Astrocyte (in vitro differentiated cells and primary cell): ENCODE measurements around the gene COL24A1. TPM values are rescaled to one million over a fixed set of nuclear protein-coding genes. Genes with fewer than 3 reads are reported as not detected.
"Not testable (repeated sequence)": the region's sequence is repeated elsewhere in the genome, so short reads cannot be mapped to it uniquely, and the experiment has no call there.

Source experiments
- DNase-seq: peaks from one replicate; pipeline ENCODE4 v3.0.0-alpha.2; 2010; ENCODE audit warnings: low read depth
- FAIRE-seq: peaks from 2 replicates; lab custom pipeline; 2011; peaks lifted over from hg19 to GRCh38; lab: Jason Lieb, UNC
- H2AFZ ChIP-seq: 2 replicates; pipeline ENCODE4 v1.6.0; 2012; ENCODE audit warnings: low read depth, low read length, inconsistent platforms
- H3K27ac ChIP-seq: 2 replicates; pipeline ENCODE4 v1.5.1; 2011; ENCODE audit warnings: low read depth, low read length, inconsistent platforms
- H3K27me3 ChIP-seq: 2 replicates; pipeline ENCODE4 v1.6.0; 2011; ENCODE audit warnings: low read length, inconsistent platforms; ENCODE audit not compliant: insufficient read depth
- H3K36me3 ChIP-seq: 2 replicates; pipeline ENCODE4 v1.5.1; 2011; ENCODE audit warnings: low read length, inconsistent platforms; ENCODE audit not compliant: insufficient read depth
- H3K4me1 ChIP-seq: 2 replicates; pipeline ENCODE4 v1.5.1; 2011; ENCODE audit warnings: low read length, inconsistent platforms; ENCODE audit not compliant: insufficient read depth
- H3K4me2 ChIP-seq: 2 replicates; pipeline ENCODE4 v1.6.0; 2012; ENCODE audit warnings: low read length, inconsistent platforms
- H3K4me3 ChIP-seq: 2 replicates; pipeline ENCODE4 v1.5.1; 2011; ENCODE audit warnings: low read depth, mild to moderate bottlenecking, low read length, inconsistent platforms; ENCODE audit not compliant: insufficient read depth
- H3K79me2 ChIP-seq: 2 replicates; pipeline ENCODE4 v1.6.0; 2012; ENCODE audit warnings: mild to moderate bottlenecking, low read length, inconsistent platforms; ENCODE audit not compliant: insufficient read depth
- H3K9ac ChIP-seq: 2 replicates; pipeline ENCODE4 v1.6.0; 2012; ENCODE audit warnings: mild to moderate bottlenecking, low read length, inconsistent platforms
- H3K9me3 ChIP-seq: 2 replicates; pipeline ENCODE4 v1.5.1; 2012; ENCODE audit warnings: low read depth, mild to moderate bottlenecking, low read length, inconsistent platforms; ENCODE audit not compliant: insufficient read depth
- H4K20me1 ChIP-seq: 2 replicates; pipeline ENCODE4 v1.6.0; 2012; ENCODE audit warnings: low read length, inconsistent platforms; ENCODE audit not compliant: insufficient read depth
- H3K27ac Mint-ChIP-seq: one replicate; pipeline ENCODE4 v1.8.0; 2021; ENCODE audit warnings: mild to moderate bottlenecking, mixed read lengths; ENCODE audit not compliant: unreplicated experiment
- H3K27me3 Mint-ChIP-seq: one replicate; pipeline ENCODE4 v1.8.0; 2021; ENCODE audit warnings: low read depth, mixed read lengths; ENCODE audit not compliant: unreplicated experiment
- H3K36me3 Mint-ChIP-seq: one replicate; pipeline ENCODE4 v1.8.0; 2021; ENCODE audit warnings: low read depth, mixed read lengths; ENCODE audit not compliant: unreplicated experiment
- H3K4me1 Mint-ChIP-seq: one replicate; pipeline ENCODE4 v1.8.0; 2021; ENCODE audit warnings: low read depth, mixed read lengths; ENCODE audit not compliant: unreplicated experiment
- H3K4me3 Mint-ChIP-seq: one replicate; pipeline ENCODE4 v1.8.0; 2021; ENCODE audit warnings: mild to moderate bottlenecking, moderate library complexity, mixed read lengths; ENCODE audit not compliant: unreplicated experiment
- H3K9me3 Mint-ChIP-seq: one replicate; pipeline ENCODE4 v1.8.0; 2021; ENCODE audit warnings: mild to moderate bottlenecking, mixed read lengths; ENCODE audit not compliant: unreplicated experiment
- EZH2 ChIP-seq: IDR thresholded peaks from 2 replicates; pipeline ENCODE4 v1.6.1; 2012; ENCODE audit warnings: mild to moderate bottlenecking, low read length, inconsistent platforms; ENCODE audit not compliant: insufficient read depth
- total RNA-seq: library from RNA; stranded (reverse); gene quantifications from 2 replicates; pipeline ENCODE4 v1.2.1, GENCODE V29; 2021
- TF ChIP-seq, protein P1 (sequence below): IDR thresholded peaks from 2 replicates; pipeline ENCODE4 v1.5.1; 2011; ENCODE audit warnings: low read depth, mild to moderate bottlenecking, inconsistent platforms, low read length, moderate library complexity; ENCODE audit not compliant: insufficient read depth

COL24A1 gene
- total RNA-seq, 1 donor from 2014 or later, result 5.6 TPM

DNA sequence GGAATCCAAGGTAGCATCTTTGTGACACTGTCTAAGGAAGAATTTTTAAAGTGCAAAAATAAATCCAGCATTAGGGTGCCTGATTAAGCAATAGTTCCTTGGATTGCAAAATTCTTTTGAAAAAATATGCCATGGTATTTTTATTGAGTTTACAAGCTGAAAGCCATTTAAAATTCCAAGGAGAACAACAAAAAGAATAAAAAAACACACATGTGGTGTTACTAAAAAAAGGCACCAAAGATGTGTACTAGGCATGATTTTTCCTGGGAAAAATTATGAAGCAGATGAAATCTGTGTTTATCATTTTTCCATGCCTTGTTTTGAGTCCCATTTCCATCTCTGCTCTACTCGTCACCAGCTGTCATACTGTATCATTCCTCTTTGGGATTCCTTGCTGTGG lies 291.4 kb downstream of the COL24A1 start:
- H3K4me2 ChIP-seq, result no peak overlapping the region
- no peaks in the 10 kb centered on the region for H3K27me3 ChIP-seq
- H3K9me3 Mint-ChIP-seq, result peaks cover 11% of the 10 kb centered on the region
- no peaks in the 10 kb centered on the region for H3K27me3 Mint-ChIP-seq
- no peaks in the 10 kb centered on the region for H4K20me1 ChIP-seq
- H3K27ac Mint-ChIP-seq, result no peak overlapping the region
- H3K9me3 ChIP-seq, result no peaks in the 10 kb centered on the region
- no peaks in the 10 kb centered on the region for H3K79me2 ChIP-seq
- DNase-seq, result no peak
- H3K4me3 Mint-ChIP-seq, result no peak overlapping the region
- no peak overlapping the region for H2AFZ ChIP-seq
- H3K36me3 Mint-ChIP-seq, result no peaks in the 10 kb centered on the region
- peaks cover 4% of the 10 kb centered on the region for H3K4me1 Mint-ChIP-seq
- no peak overlapping the region for H3K9ac ChIP-seq
- no peaks in the 10 kb centered on the region for H3K36me3 ChIP-seq
- no peaks in the 10 kb centered on the region for H3K4me1 ChIP-seq
- no peak overlapping the region for H3K27ac ChIP-seq
- TF ChIP-seq, protein P1, sequence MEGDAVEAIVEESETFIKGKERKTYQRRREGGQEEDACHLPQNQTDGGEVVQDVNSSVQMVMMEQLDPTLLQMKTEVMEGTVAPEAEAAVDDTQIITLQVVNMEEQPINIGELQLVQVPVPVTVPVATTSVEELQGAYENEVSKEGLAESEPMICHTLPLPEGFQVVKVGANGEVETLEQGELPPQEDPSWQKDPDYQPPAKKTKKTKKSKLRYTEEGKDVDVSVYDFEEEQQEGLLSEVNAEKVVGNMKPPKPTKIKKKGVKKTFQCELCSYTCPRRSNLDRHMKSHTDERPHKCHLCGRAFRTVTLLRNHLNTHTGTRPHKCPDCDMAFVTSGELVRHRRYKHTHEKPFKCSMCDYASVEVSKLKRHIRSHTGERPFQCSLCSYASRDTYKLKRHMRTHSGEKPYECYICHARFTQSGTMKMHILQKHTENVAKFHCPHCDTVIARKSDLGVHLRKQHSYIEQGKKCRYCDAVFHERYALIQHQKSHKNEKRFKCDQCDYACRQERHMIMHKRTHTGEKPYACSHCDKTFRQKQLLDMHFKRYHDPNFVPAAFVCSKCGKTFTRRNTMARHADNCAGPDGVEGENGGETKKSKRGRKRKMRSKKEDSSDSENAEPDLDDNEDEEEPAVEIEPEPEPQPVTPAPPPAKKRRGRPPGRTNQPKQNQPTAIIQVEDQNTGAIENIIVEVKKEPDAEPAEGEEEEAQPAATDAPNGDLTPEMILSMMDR, result no peak
- no peak for FAIRE-seq
- H3K4me3 ChIP-seq, result no peak overlapping the region

DNA sequence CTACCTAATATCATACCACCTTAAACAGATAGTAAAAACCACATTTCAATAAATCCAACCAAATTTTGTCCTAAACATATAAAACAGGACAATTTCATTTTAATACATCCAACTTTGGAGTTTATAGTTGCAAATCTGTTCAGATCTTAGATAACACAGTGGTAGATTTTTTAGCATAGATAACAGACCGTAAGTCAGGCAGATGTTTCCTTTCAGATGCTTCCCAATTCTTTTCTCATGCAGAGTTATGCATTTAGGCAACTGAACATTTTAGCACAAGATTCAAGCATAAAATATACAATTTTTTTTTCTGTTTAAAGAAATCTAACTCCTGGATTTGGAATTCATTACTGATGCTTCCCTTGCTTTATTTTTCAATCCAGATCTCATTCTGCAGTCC lies 291.8 kb downstream of the COL24A1 start:
- H3K79me2 ChIP-seq, result no peaks in the 10 kb centered on the region
- Mint-ChIP-seq H3K36me3 (no peaks in the 10 kb centered on the region), H3K4me1 (peaks cover 2% of the 10 kb centered on the region), H3K4me3 (no peak overlapping the region), H3K27me3 (no peaks in the 10 kb centered on the region), H3K27ac (no peak overlapping the region), H3K9me3 (peaks cover 9% of the 10 kb centered on the region)
- no peaks in the 10 kb centered on the region for H3K9me3 ChIP-seq
- no peaks in the 10 kb centered on the region for H4K20me1 ChIP-seq
- DNase-seq (no peak), FAIRE-seq (no peak)
- H3K27me3 ChIP-seq, result no peaks in the 10 kb centered on the region
- H3K4me3 ChIP-seq, result no peak overlapping the region
- H3K4me2 ChIP-seq, result no peak overlapping the region
- no peak overlapping the region for H3K9ac ChIP-seq
- H3K27ac ChIP-seq, result no peak overlapping the region
- no peaks in the 10 kb centered on the region for H3K36me3 ChIP-seq
- H2AFZ ChIP-seq, result no peak overlapping the region
- no peaks in the 10 kb centered on the region for H3K4me1 ChIP-seq
- TF ChIP-seq, protein P1, result no peak
- no peak for TF ChIP-seq EZH2

DNA sequence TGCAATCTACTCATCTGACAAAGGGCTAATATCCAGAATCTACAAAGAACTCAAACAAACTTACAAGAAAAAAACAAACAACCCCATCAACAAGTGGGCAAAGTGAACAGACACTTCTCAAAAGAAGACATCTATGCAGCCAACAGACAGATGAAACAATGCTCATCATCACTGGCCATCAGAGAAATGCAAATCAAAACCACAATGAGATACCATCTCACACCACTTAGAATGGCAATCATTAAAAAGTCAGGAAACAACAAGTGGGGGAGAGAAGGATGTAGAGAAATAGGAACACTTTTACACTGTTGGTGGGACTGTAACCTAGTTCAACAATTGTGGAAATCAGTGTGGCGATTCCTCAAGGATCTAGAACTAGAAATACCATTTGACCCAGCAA lies 292.9 kb downstream of the COL24A1 start:
- DNase-seq, H3K9me3 ChIP-seq, H3K4me2 ChIP-seq, FAIRE-seq, H3K27ac Mint-ChIP-seq, H3K27ac ChIP-seq, H3K9ac ChIP-seq, H3K27me3 ChIP-seq, H3K4me1 Mint-ChIP-seq, H3K4me3 ChIP-seq, H3K36me3 ChIP-seq, H3K27me3 Mint-ChIP-seq, H3K4me3 Mint-ChIP-seq, H3K9me3 Mint-ChIP-seq, H3K4me1 ChIP-seq, H3K36me3 Mint-ChIP-seq, H4K20me1 ChIP-seq, H2AFZ ChIP-seq, H3K79me2 ChIP-seq: not testable (repeated sequence)
